A673 (cell line): Measurements from ENCODE around the gene RASSF1.

Experiments
- CTCF ChIP-seq: fragments of 300-800, 200-600 bp; sonication (generic); conservative IDR thresholded peaks from 2 replicates; pipeline ENCODE4 v1.5.1; 2017; ENCODE audit warnings: low read depth, mild to moderate bottlenecking, antibody characterized with exemption, low read length, moderate library complexity, mixed read lengths
- EZH2 ChIP-seq: fragments of 200-600 bp; sonication (generic); IDR thresholded peaks from 2 replicates; pipeline ENCODE4 v1.6.1; 2017; ENCODE audit warnings: borderline replicate concordance, low read depth, mild to moderate bottlenecking, mixed read lengths, antibody characterized with exemption, low read length; ENCODE audit not compliant: poor library complexity, severe bottlenecking

- TF ChIP-seq CTCF = no peak
- TF ChIP-seq EZH2 = no peak
Observed at GRCh38 chr3:50373146-50374051, 32.8 kb upstream of the RASSF1 start.
